ENCODE data around the gene RILPL2. TPM values are rescaled to one million over a fixed set of nuclear protein-coding genes. Genes with fewer than 3 reads are reported as not detected.

The RILPL2 gene
- total and polyA plus RNA-seq, 4 donors = 1.8 to 2.1 (median 2.0) TPM

- Histone ChIP-seq H3K4me3 (ENCODE audit: low read depth in 1 of 3, low read length in 3 of 3) (no peak overlapping the region), H3K36me3 (ENCODE audit: control insufficient read depth in 4 of 4, insufficient read depth in 3 of 4, low read depth in 1 of 4, low read length in 3 of 4) (peaks cover 0 to 9% (median under 1%) of the 10 kb centered on the region in 4 donors), H3K9me3 (ENCODE audit: control insufficient read depth in 4 of 4, low read length in 3 of 4) (no peaks in the 10 kb centered on the region), H3K27me3 (ENCODE audit: control insufficient read depth in 4 of 4, insufficient read depth in 4 of 4, low read length in 3 of 4) (no peaks in the 10 kb centered on the region), H3K4me1 (ENCODE audit: control insufficient read depth in 4 of 4, insufficient read depth in 4 of 4, low read length in 3 of 4) (peaks cover 0 to 12% (median 3%) of the 10 kb centered on the region in 4 donors), H3K9ac (ENCODE audit: low read depth in 1 of 2, low read length in 2 of 2) (no peak overlapping the region), H3K27ac (ENCODE audit: low read depth in 1 of 2, low read length in 2 of 2) (no peak overlapping the region)
- DNase-seq (ENCODE audit: low spot score) = no peak
- TF ChIP-seq MAX (IDR thresholded peaks at IDR 0.05) (no peak), FOXA2 (IDR thresholded peaks at IDR 0.05) (no peak), ZBTB33 (IDR thresholded peaks at IDR 0.05) (no peak), CTCF (IDR thresholded peaks at IDR 0.05; ENCODE audit: low read depth, low read length, missing input control) (no peak), REST (IDR thresholded peaks at IDR 0.05) (no peak), HNF4G (IDR thresholded peaks at IDR 0.05) (no peak), GABPA (IDR thresholded peaks at IDR 0.05 in 1 of 2, conservative IDR thresholded peaks at IDR 0.05 in 1 of 2) (no peak), JUND (IDR thresholded peaks at IDR 0.05) (no peak)
- WGBS = 93% methylated on average over 13 of the region's 13 CpGs
Observed at GRCh38 chr12:123474485-123475245, 38.2 kb upstream of the RILPL2 start.

GRCh38 chr12:123472438-123472849, 36.0 kb upstream of the RILPL2 start:
- Histone ChIP-seq H3K9ac (ENCODE audit: low read depth in 1 of 2, low read length in 2 of 2) (no peak overlapping the region), H3K4me3 (ENCODE audit: low read depth in 1 of 3, low read length in 3 of 3) (no peak overlapping the region), H3K27me3 (ENCODE audit: control insufficient read depth in 4 of 4, insufficient read depth in 4 of 4, low read length in 3 of 4) (no peaks in the 10 kb centered on the region), H3K27ac (ENCODE audit: low read depth in 1 of 2, low read length in 2 of 2) (no peak overlapping the region), H3K4me1 (ENCODE audit: control insufficient read depth in 4 of 4, insufficient read depth in 4 of 4, low read length in 3 of 4) (peaks cover 0 to 12% (median 3%) of the 10 kb centered on the region in 4 donors), H3K36me3 (ENCODE audit: control insufficient read depth in 4 of 4, insufficient read depth in 3 of 4, low read depth in 1 of 4, low read length in 3 of 4) (peaks cover 0 to 10% (median 1%) of the 10 kb centered on the region in 4 donors), H3K9me3 (ENCODE audit: control insufficient read depth in 4 of 4, low read length in 3 of 4) (no peaks in the 10 kb centered on the region)
- peak; percentile 54 for DNase-seq (ENCODE audit: low spot score)
- WGBS = 48% methylated on average over 12 of the region's 12 CpGs
- TF ChIP-seq NR2F2 (IDR thresholded peaks at IDR 0.05) (no peak), ATF3 (IDR thresholded peaks at IDR 0.05) (no peak), ZBTB33 (IDR thresholded peaks at IDR 0.05) (no peak)
